GM12892 (cell line): ENCODE results near the gene TRRAP.

Experiments used
- POLR2A ChIP-seq: IDR thresholded peaks from 2 replicates; pipeline ENCODE4 v1.6.1; 2011; ENCODE audit warnings: low read depth, low read length, control low read depth
- POLR2AphosphoS5 ChIP-seq: IDR thresholded peaks from 2 replicates; pipeline ENCODE4 v1.6.1; 2011; ENCODE audit warnings: low read depth, low read length, control low read depth
- TAF1 ChIP-seq: IDR thresholded peaks from 2 replicates; pipeline ENCODE4 v1.6.1; 2011; ENCODE audit warnings: low read depth, mild to moderate bottlenecking, control low read depth, low read length, borderline replicate concordance

DNA sequence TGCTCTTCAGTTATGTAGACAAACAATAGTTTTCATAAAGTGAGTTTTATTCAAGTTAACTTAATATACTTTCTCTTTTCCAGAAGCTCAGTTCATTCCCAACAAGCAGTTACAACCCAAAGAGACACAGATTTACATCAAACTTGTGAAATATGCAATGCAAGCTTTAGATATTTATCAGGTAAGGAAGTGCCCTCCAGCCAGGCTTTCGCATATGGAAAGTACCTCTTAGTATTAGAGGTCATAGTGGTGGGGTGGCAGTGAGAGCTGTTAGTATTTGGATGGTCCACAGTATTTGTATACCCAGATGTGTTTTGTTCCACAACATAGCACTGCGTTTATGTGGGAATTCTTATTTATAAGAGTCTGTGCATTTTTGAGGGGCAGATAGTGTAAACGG, 32.1 kb downstream of the TRRAP start:
- no peak for TF ChIP-seq POLR2A
- no peak for TF ChIP-seq POLR2AphosphoS5
- TF ChIP-seq TAF1, result no peak
